Measurements from ENCODE around the gene SHROOM1. TPM values are rescaled to one million over a fixed set of nuclear protein-coding genes. Genes with fewer than 3 reads are reported as not detected.
"Not testable (repeated sequence)": the region's sequence is repeated elsewhere in the genome, so short reads cannot be mapped to it uniquely, and the experiment has no call there.

SHROOM1 gene
- total RNA-seq, 1 donor: 0.52 TPM

DNA sequence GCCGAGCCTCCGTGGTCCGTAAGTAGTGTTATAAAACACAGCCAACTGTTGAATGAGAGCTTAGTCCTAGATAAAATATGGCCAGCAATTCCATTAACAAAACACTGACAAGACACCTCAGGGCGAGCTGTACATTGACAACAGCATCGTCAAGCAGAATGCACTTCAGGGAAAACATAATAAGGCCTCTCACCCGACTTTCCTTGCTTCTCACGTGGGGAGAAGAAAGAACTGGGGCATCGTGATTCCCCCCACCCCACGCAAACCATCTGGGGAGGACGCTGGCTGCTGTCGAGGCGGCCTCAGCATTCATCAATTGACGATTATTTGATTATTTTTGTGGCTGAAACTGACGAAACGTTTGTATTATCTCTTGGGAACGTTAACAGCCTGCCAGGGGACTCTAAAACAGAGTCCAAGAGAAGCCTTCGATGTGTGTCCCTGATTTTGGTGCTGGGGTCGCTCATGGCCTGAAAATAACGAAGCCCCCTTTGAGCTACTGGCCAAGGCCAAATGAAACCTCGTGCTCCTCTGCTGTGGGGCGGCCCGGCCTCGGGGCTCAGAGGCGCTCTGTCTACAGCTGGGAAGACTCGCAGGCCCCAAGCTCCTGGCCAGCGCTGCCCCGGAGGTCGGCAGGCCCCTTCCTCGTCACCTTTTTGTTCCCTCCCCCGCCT, 35.4 kb upstream of the SHROOM1 start:
- Histone ChIP-seq H3K4me1 (ENCODE audit: insufficient read depth, low read length) (peaks cover 18% of the 10 kb centered on the region), H3K9me3 (ENCODE audit: low read depth, low read length) (no peaks in the 10 kb centered on the region), H3K27me3 (ENCODE audit: insufficient read depth, low read length) (no peaks in the 10 kb centered on the region), H3K4me3 (ENCODE audit: low read length) (peak overlapping the region; percentile 63)

DNA sequence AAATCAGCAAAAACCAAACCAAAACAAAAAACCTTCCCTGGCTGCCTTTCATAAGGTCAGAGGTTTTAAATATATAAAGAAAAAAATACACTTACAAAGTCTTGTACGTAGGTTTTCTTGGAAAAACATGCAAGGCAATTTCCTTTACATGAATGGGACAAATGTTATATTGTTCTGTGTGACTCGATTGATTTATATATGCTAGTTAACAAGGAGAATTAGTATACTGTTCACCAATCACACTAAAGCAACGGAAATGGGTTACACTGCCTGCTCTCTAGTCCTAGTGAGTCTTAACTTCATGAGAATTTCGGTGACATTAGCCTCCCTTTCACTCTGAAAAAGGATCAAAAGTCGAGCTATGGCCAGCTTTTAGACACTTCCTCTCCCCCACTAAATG, 30.3 kb upstream of the SHROOM1 start:
- Histone ChIP-seq H3K4me1 (ENCODE audit: insufficient read depth, low read length) (peaks cover 5% of the 10 kb centered on the region), H3K27me3 (ENCODE audit: insufficient read depth, low read length) (no peaks in the 10 kb centered on the region), H3K9me3 (ENCODE audit: low read depth, low read length) (no peaks in the 10 kb centered on the region), H3K4me3 (ENCODE audit: low read length) (no peak overlapping the region)

- H3K4me1 ChIP-seq (ENCODE audit: insufficient read depth, low read length): no peaks in the 10 kb centered on the region
- no peaks in the 10 kb centered on the region for H3K27me3 ChIP-seq (ENCODE audit: insufficient read depth, low read length)
- H3K9me3 ChIP-seq (ENCODE audit: low read depth, low read length): no peaks in the 10 kb centered on the region
- no peak overlapping the region for H3K4me3 ChIP-seq (ENCODE audit: low read length)
These were observed 29.5 kb upstream of the SHROOM1 start for GRCh38 chr5:132859889-132860437.

- no peaks in the 10 kb centered on the region for H3K9me3 ChIP-seq (ENCODE audit: low read depth, low read length)
- H3K4me1 ChIP-seq (ENCODE audit: insufficient read depth, low read length): no peaks in the 10 kb centered on the region
- no peak overlapping the region for H3K4me3 ChIP-seq (ENCODE audit: low read length)
- H3K27me3 ChIP-seq (ENCODE audit: insufficient read depth, low read length): no peaks in the 10 kb centered on the region
These were observed 25.6 kb upstream of the SHROOM1 start for GRCh38 chr5:132856011-132856410.

DNA sequence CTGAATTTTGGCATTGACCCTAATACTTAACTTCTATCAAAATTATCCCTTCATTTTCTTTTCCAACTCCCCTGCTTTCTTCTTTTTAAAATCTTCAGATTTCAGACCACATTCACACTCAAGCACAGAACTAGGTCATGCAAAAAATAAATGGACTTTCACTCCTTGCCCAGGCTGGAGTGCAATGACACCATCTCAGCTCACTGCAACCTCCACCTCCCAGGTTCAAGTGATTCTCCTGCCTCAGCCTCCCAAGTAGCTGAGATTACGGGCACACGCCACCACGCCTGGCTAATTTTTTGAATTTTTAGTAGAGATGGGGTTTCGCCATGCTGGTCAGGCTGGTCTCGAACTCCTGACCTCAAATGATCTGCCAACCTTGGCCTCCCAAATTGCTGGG, 24.5 kb upstream of the SHROOM1 start:
- not testable (repeated sequence) for H3K27me3 ChIP-seq (ENCODE audit: insufficient read depth, low read length); H3K4me3 ChIP-seq (ENCODE audit: low read length); H3K4me1 ChIP-seq (ENCODE audit: insufficient read depth, low read length); H3K9me3 ChIP-seq (ENCODE audit: low read depth, low read length)

DNA sequence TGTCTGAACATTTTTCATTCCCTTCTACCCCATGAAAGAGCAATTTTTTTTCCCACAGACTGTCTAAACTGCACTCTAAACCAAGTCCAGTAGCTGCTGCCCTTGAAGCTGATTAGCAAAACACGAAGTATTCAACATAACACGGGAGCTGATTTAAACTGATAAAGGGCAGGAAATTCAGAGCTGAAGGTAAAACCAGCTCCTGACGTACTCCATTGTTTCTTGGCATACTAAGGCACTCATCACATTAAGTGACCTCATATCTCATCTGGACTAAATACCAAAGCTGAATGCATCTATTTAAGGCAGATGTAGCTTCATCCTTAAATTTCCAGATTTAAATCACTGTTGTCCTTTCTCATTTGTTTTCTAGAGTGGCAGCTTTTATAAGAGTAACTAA, 23.9 kb upstream of the SHROOM1 start:
- H3K9me3 ChIP-seq (ENCODE audit: low read depth, low read length): no peaks in the 10 kb centered on the region
- no peak overlapping the region for H3K4me3 ChIP-seq (ENCODE audit: low read length)
- H3K4me1 ChIP-seq (ENCODE audit: insufficient read depth, low read length): no peaks in the 10 kb centered on the region
- H3K27me3 ChIP-seq (ENCODE audit: insufficient read depth, low read length): no peaks in the 10 kb centered on the region

- Histone ChIP-seq H3K27me3 (ENCODE audit: insufficient read depth, low read length) (no peaks in the 10 kb centered on the region), H3K4me3 (ENCODE audit: low read length) (no peak overlapping the region), H3K4me1 (ENCODE audit: insufficient read depth, low read length) (no peaks in the 10 kb centered on the region), H3K9me3 (ENCODE audit: low read depth, low read length) (no peaks in the 10 kb centered on the region)
These were observed 23.3 kb upstream of the SHROOM1 start for GRCh38 chr5:132853790-132854189.

- Histone ChIP-seq H3K27me3 (ENCODE audit: insufficient read depth, low read length) (no peaks in the 10 kb centered on the region), H3K4me3 (ENCODE audit: low read length) (no peak overlapping the region), H3K9me3 (ENCODE audit: low read depth, low read length) (no peaks in the 10 kb centered on the region), H3K4me1 (ENCODE audit: insufficient read depth, low read length) (no peaks in the 10 kb centered on the region)
These were observed 22.9 kb upstream of the SHROOM1 start for GRCh38 chr5:132853323-132853722.

DNA sequence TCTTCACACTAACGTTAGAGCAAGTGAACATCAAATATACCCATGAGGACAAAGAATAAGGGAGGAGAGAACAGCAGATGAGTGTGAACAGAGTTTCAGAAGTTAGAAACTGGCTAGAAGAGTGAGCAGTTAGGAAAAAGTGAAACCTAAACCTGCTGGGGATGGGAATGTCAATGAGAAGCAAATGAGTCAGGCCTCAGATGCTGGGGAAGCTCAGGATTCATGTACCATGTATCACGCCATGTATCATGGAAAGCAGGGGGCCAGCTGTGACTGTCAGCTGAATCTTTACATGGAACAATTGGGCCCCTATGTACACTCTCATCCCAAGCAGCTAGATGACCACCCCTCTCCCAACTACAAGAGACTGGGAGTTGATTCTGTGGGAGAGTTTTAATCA, 19.6 kb upstream of the SHROOM1 start:
- Histone ChIP-seq H3K4me1 (ENCODE audit: insufficient read depth, low read length) (no peaks in the 10 kb centered on the region), H3K9me3 (ENCODE audit: low read depth, low read length) (no peaks in the 10 kb centered on the region), H3K4me3 (ENCODE audit: low read length) (no peak overlapping the region), H3K27me3 (ENCODE audit: insufficient read depth, low read length) (no peaks in the 10 kb centered on the region)

DNA sequence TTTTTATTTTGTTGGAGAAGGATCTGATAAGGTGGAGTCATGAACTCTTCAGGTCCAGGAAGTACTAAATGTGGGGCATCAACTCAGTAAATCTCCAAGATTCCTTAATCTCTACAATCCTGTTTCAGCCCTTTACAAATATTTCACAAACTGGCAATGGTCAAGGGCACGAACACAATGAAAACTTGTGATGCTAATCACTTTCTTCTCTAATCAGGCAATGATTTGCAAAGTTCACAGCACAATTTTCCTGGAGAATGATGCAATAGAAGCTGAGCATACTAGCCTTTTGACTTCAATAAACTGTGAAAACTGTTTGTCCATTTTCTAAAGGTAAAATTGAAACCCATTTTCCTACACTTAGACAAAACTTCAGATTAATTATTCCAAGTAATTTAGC, 18.9 kb upstream of the SHROOM1 start:
- Histone ChIP-seq H3K9me3 (ENCODE audit: low read depth, low read length) (no peaks in the 10 kb centered on the region), H3K4me1 (ENCODE audit: insufficient read depth, low read length) (no peaks in the 10 kb centered on the region)

GRCh38 chr5:132848270-132848669, 17.8 kb upstream of the SHROOM1 start:
- no peaks in the 10 kb centered on the region for H3K9me3 ChIP-seq (ENCODE audit: low read depth, low read length)
- H3K4me1 ChIP-seq (ENCODE audit: insufficient read depth, low read length): no peaks in the 10 kb centered on the region
- H3K4me3 ChIP-seq (ENCODE audit: low read length): no peak overlapping the region
- no peaks in the 10 kb centered on the region for H3K27me3 ChIP-seq (ENCODE audit: insufficient read depth, low read length)

More for the DNA sequence above, 18.9 kb upstream of the SHROOM1 start:
- Histone ChIP-seq H3K4me3 (ENCODE audit: low read length) (no peak overlapping the region), H3K27me3 (ENCODE audit: insufficient read depth, low read length) (no peaks in the 10 kb centered on the region)

GRCh38 chr5:132841305-132841704, 10.9 kb upstream of the SHROOM1 start:
- Histone ChIP-seq H3K4me3 (ENCODE audit: low read length) (no peak overlapping the region), H3K27me3 (ENCODE audit: insufficient read depth, low read length) (no peaks in the 10 kb centered on the region), H3K4me1 (ENCODE audit: insufficient read depth, low read length) (peaks cover 55% of the 10 kb centered on the region), H3K9me3 (ENCODE audit: low read depth, low read length) (no peaks in the 10 kb centered on the region)

GRCh38 chr5:132840896-132841295, 10.4 kb upstream of the SHROOM1 start:
- Histone ChIP-seq H3K4me1 (ENCODE audit: insufficient read depth, low read length) (peaks cover 55% of the 10 kb centered on the region), H3K4me3 (ENCODE audit: low read length) (no peak overlapping the region), H3K9me3 (ENCODE audit: low read depth, low read length) (no peaks in the 10 kb centered on the region), H3K27me3 (ENCODE audit: insufficient read depth, low read length) (no peaks in the 10 kb centered on the region)

DNA sequence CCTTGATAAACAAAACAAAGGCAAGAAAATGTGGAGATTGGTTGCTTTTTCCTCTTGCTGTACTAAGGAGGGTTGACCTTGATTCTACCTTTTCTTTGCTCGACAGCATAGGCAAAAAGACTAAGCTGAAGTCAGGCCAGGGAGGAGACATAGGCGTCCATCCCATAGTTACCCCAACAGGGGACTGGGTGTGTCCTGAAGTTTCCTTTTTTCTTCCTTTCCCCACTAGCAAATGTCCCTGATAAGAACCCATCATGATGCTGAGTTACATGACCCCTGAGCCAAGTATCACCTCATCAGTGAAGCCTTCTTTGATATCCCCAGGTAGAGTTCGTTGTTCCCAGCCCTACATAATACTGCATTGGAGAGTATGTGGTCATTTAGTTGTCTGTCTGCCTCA, 9.9 kb upstream of the SHROOM1 start:
- Histone ChIP-seq H3K9me3 (ENCODE audit: low read depth, low read length) (no peaks in the 10 kb centered on the region), H3K27me3 (ENCODE audit: insufficient read depth, low read length) (no peaks in the 10 kb centered on the region), H3K4me3 (ENCODE audit: low read length) (no peak overlapping the region), H3K4me1 (ENCODE audit: insufficient read depth, low read length) (peaks cover 55% of the 10 kb centered on the region)

GRCh38 chr5:132839426-132840301, 9.2 kb upstream of the SHROOM1 start:
- Histone ChIP-seq H3K9me3 (ENCODE audit: low read depth, low read length) (no peaks in the 10 kb centered on the region), H3K4me1 (ENCODE audit: insufficient read depth, low read length) (peaks cover 55% of the 10 kb centered on the region), H3K27me3 (ENCODE audit: insufficient read depth, low read length) (no peaks in the 10 kb centered on the region), H3K4me3 (ENCODE audit: low read length) (no peak overlapping the region)
